Adrenal gland (tissue), 5 donors: ENCODE results near the gene MTG2.

Experiments used
- POLR2A ChIP-seq, 2 donors: fragments of 450-650 bp; IDR thresholded peaks; one replicate each; pipeline ENCODE4 v1.6.1; 2017; ENCODE audit warnings: antibody characterized with exemption in 2 of 2, mild to moderate bottlenecking in 2 of 2, moderate library complexity in 1 of 2
- TF ChIP-seq, protein P1 (sequence below), 6 experiments: fragments of 450-650 bp in 4 of 6; fragments of 200-600 bp in 2 of 6; sonication (generic) in 1 of 6; IDR thresholded peaks; 1 replicate in 5 of 6; 2 replicates in 1 of 6; pipeline versions ENCODE4 v1.5.1 to v1.8.0; 2016 to 2021; ENCODE audit warnings: antibody characterized with exemption in 6 of 6, mild to moderate bottlenecking in 2 of 6, moderate library complexity in 1 of 6
- donor health status: DM: no; HTN: no; CAD: no.

DNA sequence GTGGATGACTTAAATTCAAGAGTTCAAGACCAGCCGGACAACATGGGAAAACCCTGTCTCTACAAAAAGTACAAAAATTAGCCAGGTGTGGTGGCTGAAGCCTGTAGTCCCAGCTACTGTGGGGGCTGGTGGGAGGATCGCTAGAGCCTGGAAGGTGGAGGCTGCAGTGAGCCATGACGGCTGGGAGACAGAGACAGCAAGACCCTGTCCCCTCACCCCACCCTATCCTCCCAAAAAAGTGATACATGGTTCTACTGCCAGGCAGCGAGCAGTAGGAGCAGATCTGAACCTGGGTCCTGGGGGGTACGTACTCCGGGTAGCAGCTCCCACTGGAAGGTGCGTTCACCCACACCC lies 41.8 kb upstream of the MTG2 start:
- TF ChIP-seq, protein P1, sequence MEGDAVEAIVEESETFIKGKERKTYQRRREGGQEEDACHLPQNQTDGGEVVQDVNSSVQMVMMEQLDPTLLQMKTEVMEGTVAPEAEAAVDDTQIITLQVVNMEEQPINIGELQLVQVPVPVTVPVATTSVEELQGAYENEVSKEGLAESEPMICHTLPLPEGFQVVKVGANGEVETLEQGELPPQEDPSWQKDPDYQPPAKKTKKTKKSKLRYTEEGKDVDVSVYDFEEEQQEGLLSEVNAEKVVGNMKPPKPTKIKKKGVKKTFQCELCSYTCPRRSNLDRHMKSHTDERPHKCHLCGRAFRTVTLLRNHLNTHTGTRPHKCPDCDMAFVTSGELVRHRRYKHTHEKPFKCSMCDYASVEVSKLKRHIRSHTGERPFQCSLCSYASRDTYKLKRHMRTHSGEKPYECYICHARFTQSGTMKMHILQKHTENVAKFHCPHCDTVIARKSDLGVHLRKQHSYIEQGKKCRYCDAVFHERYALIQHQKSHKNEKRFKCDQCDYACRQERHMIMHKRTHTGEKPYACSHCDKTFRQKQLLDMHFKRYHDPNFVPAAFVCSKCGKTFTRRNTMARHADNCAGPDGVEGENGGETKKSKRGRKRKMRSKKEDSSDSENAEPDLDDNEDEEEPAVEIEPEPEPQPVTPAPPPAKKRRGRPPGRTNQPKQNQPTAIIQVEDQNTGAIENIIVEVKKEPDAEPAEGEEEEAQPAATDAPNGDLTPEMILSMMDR (IDR thresholded peaks at IDR 0.05), result no peak
- no peak for TF ChIP-seq POLR2A (IDR thresholded peaks at IDR 0.05)
